HEK293 (cell line): ENCODE measurements around the gene SELPLG.

Experiments used
- ZNF248 ChIP-seq: fragments of 450-650 bp; formaldehyde crosslinking; IDR thresholded peaks from 2 replicates; pipeline ENCODE4 v1.5.1; 2017; ENCODE audit warnings: missing biosample characterization, missing genetic modification characterization
- TF ChIP-seq, protein P1 (sequence below): fragments of 450-650 bp; formaldehyde crosslinking; IDR thresholded peaks from 2 replicates; pipeline ENCODE4 v1.5.1; 2016; ENCODE audit warnings: missing biosample characterization, missing genetic modification characterization

DNA sequence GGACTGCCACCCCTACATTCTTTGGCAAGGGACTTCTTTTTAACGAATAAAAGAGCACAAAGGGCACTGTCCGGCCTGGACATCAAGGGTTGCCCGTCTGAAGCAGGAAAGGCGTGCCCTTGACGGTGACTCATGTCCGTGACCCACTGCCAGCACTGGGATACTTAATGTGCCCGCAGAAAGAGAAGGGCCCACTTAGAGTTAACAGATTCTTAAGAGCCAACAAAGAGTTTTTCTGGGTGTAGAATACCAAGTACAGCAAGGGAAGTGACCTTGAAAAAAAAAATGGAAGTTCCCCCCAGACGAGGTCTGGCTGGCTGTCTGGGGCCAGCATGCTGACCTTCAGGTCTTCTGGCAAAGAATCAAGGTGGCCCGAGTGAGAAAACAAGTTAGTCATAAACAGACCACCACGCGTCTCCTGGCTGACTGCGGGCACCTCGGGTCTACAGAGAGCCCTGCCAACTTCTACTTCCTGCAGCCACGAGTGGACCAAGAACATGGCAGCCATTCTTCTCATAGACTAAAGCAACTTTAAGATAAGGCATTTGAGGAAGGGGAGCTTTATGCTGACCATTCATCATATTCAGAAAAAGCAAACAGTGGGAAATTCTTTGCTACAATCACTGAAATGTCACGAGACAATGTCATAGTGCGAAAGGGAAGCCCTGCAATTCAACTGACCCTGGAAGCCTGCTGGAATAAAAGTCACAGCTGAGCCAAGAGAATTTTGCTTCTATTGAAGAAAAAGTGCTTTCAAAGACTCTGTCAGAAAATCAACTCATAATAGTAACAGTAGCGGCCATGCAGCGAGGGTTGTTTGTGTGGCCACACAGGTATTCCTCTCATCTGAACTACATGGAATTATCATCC, 10.5 kb upstream of the SELPLG start:
- TF ChIP-seq, protein P1, sequence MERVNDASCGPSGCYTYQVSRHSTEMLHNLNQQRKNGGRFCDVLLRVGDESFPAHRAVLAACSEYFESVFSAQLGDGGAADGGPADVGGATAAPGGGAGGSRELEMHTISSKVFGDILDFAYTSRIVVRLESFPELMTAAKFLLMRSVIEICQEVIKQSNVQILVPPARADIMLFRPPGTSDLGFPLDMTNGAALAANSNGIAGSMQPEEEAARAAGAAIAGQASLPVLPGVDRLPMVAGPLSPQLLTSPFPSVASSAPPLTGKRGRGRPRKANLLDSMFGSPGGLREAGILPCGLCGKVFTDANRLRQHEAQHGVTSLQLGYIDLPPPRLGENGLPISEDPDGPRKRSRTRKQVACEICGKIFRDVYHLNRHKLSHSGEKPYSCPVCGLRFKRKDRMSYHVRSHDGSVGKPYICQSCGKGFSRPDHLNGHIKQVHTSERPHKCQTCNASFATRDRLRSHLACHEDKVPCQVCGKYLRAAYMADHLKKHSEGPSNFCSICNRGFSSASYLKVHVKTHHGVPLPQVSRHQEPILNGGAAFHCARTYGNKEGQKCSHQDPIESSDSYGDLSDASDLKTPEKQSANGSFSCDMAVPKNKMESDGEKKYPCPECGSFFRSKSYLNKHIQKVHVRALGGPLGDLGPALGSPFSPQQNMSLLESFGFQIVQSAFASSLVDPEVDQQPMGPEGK (tag by site-specific recombination): no peak
- TF ChIP-seq ZNF248 (tag by site-specific recombination): no peak
